Measurements from ENCODE around the gene AKAP5. TPM values are rescaled to one million over a fixed set of nuclear protein-coding genes. Genes with fewer than 3 reads are reported as not detected.

AKAP5 gene
- total and polyA plus RNA-seq, 2 experiments from 2014 or later = 1.0 to 3.4 TPM

DNA sequence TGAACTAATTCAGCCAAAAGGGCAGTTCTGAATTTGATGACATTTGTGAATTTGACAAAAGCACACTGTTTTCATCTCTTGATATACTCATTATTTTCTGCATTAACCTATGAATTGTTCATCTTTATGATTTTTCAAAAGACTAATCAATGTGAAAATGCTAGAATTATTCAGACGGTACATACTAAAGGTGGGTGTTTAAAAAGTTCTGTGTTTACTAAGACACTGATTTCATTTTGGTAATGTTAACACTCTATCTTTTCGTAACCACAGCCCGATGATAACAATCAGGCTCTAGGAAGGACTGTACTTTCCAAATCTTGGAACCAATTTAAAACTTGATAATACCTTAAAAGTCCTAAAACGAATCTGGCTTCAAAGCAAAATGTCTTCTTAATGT, 9.4 kb downstream of the AKAP5 start (continued):
- TF ChIP-seq, protein P1, sequence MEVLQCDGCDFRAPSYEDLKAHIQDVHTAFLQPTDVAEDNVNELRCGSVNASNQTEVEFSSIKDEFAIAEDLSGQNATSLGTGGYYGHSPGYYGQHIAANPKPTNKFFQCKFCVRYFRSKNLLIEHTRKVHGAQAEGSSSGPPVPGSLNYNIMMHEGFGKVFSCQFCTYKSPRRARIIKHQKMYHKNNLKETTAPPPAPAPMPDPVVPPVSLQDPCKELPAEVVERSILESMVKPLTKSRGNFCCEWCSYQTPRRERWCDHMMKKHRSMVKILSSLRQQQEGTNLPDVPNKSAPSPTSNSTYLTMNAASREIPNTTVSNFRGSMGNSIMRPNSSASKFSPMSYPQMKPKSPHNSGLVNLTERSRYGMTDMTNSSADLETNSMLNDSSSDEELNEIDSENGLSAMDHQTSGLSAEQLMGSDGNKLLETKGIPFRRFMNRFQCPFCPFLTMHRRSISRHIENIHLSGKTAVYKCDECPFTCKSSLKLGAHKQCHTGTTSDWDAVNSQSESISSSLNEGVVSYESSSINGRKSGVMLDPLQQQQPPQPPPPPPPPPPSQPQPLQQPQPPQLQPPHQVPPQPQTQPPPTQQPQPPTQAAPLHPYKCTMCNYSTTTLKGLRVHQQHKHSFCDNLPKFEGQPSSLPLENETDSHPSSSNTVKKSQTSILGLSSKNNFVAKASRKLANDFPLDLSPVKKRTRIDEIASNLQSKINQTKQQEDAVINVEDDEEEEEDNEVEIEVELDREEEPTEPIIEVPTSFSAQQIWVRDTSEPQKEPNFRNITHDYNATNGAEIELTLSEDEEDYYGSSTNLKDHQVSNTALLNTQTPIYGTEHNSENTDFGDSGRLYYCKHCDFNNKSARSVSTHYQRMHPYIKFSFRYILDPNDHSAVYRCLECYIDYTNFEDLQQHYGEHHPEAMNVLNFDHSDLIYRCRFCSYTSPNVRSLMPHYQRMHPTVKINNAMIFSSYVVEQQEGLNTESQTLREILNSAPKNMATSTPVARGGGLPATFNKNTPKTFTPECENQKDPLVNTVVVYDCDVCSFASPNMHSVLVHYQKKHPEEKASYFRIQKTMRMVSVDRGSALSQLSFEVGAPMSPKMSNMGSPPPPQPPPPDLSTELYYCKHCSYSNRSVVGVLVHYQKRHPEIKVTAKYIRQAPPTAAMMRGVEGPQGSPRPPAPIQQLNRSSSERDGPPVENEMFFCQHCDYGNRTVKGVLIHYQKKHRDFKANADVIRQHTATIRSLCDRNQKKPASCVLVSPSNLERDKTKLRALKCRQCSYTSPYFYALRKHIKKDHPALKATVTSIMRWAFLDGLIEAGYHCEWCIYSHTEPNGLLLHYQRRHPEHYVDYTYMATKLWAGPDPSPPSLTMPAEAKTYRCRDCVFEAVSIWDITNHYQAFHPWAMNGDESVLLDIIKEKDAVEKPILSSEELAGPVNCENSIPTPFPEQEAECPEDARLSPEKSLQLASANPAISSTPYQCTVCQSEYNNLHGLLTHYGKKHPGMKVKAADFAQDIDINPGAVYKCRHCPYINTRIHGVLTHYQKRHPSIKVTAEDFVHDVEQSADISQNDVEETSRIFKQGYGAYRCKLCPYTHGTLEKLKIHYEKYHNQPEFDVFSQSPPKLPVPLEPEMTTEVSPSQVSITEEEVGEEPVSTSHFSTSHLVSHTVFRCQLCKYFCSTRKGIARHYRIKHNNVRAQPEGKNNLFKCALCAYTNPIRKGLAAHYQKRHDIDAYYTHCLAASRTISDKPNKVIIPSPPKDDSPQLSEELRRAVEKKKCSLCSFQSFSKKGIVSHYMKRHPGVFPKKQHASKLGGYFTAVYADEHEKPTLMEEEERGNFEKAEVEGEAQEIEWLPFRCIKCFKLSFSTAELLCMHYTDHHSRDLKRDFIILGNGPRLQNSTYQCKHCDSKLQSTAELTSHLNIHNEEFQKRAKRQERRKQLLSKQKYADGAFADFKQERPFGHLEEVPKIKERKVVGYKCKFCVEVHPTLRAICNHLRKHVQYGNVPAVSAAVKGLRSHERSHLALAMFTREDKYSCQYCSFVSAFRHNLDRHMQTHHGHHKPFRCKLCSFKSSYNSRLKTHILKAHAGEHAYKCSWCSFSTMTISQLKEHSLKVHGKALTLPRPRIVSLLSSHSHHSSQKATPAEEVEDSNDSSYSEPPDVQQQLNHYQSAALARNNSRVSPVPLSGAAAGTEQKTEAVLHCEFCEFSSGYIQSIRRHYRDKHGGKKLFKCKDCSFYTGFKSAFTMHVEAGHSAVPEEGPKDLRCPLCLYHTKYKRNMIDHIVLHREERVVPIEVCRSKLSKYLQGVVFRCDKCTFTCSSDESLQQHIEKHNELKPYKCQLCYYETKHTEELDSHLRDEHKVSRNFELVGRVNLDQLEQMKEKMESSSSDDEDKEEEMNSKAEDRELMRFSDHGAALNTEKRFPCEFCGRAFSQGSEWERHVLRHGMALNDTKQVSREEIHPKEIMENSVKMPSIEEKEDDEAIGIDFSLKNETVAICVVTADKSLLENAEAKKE (CRISPR knock-in tag; IDR thresholded peaks at IDR 0.05) = no peak
- TF ChIP-seq STAT1 (IDR thresholded peaks at IDR 0.05; ENCODE audit: unreplicated experiment) (no peak), EZH2phosphoT487 (IDR thresholded peaks at IDR 0.05; ENCODE audit: unreplicated experiment) (no peak)

DNA sequence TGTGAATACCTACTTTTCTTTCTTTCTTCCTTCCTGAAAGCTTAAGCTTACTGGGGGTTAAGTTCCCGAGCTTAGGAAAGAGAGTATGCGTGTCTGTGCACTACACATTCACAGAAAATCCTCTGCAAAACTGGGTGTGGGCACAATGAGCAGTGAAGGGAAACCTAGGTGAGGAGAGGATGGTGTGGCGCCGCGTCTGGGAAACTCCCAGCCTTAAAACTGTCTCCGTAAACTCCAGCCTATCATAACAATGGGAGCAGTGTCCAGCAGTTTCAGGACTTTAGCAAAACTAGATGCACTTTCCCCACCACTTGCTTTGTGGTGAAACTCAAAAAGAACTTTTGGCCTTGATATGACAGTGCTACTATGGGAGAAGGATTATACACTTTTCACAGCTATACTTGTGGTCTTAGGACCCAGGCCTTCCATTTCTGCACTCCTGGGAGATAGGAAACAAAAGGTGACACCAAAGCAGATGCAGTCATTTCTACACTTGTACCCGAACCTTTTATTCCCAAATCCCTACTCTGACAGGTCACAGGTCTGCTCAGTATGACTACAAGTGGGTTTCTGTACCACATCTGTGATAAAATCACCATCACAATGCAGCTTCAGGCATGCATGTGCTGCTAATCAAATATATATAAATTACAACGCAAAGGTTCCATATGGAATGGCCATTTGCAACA, 10.4 kb downstream of the AKAP5 start:
- H3K4me3 Mint-ChIP-seq = no peak overlapping the region
- DNase-seq (ENCODE audit: low spot score) = no peak
- H3K9me2 ChIP-seq (ENCODE audit: insufficient read depth) = no peaks in the 10 kb centered on the region
- H3K27me3 ChIP-seq (ENCODE audit: insufficient read depth) = no peaks in the 10 kb centered on the region
- no peak overlapping the region for H2AFZ ChIP-seq
- no peaks in the 10 kb centered on the region for H3K9me3 Mint-ChIP-seq
- ATAC-seq = no peak
- no peaks in the 10 kb centered on the region for H3K79me2 ChIP-seq (replicated peaks; ENCODE audit: insufficient read depth)
- no peaks in the 10 kb centered on the region for H3K36me3 ChIP-seq (ENCODE audit: insufficient read depth)
- no peaks in the 10 kb centered on the region for H3K4me1 ChIP-seq (ENCODE audit: insufficient read depth)
- no peaks in the 10 kb centered on the region for H3F3A ChIP-seq (replicated peaks; ENCODE audit: low read depth)
- H3K27ac Mint-ChIP-seq = no peak overlapping the region
- TF ChIP-seq ZNF331 (CRISPR knock-in tag; IDR thresholded peaks at IDR 0.05; ENCODE audit: low read depth) (no peak), CREB1 (CRISPR knock-in tag; IDR thresholded peaks at IDR 0.05; ENCODE audit: low read depth) (no peak), NANOG (IDR thresholded peaks at IDR 0.05; ENCODE audit: borderline replicate concordance) (no peak), EZH2 (IDR thresholded peaks at IDR 0.05; ENCODE audit: low read depth, unreplicated experiment) (no peak), JUNB (IDR thresholded peaks at IDR 0.05; ENCODE audit: unreplicated experiment) (no peak)
- TF ChIP-seq, protein P2, sequence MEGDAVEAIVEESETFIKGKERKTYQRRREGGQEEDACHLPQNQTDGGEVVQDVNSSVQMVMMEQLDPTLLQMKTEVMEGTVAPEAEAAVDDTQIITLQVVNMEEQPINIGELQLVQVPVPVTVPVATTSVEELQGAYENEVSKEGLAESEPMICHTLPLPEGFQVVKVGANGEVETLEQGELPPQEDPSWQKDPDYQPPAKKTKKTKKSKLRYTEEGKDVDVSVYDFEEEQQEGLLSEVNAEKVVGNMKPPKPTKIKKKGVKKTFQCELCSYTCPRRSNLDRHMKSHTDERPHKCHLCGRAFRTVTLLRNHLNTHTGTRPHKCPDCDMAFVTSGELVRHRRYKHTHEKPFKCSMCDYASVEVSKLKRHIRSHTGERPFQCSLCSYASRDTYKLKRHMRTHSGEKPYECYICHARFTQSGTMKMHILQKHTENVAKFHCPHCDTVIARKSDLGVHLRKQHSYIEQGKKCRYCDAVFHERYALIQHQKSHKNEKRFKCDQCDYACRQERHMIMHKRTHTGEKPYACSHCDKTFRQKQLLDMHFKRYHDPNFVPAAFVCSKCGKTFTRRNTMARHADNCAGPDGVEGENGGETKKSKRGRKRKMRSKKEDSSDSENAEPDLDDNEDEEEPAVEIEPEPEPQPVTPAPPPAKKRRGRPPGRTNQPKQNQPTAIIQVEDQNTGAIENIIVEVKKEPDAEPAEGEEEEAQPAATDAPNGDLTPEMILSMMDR (conservative IDR thresholded peaks at IDR 0.05; ENCODE audit: low read depth in 2 of 2) = no peak
- TF ChIP-seq, protein P3, sequence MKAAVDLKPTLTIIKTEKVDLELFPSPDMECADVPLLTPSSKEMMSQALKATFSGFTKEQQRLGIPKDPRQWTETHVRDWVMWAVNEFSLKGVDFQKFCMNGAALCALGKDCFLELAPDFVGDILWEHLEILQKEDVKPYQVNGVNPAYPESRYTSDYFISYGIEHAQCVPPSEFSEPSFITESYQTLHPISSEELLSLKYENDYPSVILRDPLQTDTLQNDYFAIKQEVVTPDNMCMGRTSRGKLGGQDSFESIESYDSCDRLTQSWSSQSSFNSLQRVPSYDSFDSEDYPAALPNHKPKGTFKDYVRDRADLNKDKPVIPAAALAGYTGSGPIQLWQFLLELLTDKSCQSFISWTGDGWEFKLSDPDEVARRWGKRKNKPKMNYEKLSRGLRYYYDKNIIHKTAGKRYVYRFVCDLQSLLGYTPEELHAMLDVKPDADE (IDR thresholded peaks at IDR 0.05) = no peak
- no peak overlapping the region for H3K27ac ChIP-seq (ENCODE audit: low read depth)
- H3K4me3 ChIP-seq = no peak overlapping the region
- H3K4me2 ChIP-seq = no peak overlapping the region
- H4K20me1 ChIP-seq (replicated peaks; ENCODE audit: insufficient read depth) = no peaks in the 10 kb centered on the region; the same call in 1 of the 2 replicates
- no peaks in the 10 kb centered on the region for H3K27me3 Mint-ChIP-seq (ENCODE audit: insufficient read depth, low read depth, poor library complexity)
- no peaks in the 10 kb centered on the region for H3K36me3 Mint-ChIP-seq (ENCODE audit: low read depth)
- H3K4me1 Mint-ChIP-seq = peaks cover 14% of the 10 kb centered on the region; the same call in 2 of the 3 replicates
